ENCODE measurements around the gene LSR. TPM values are rescaled to one million over a fixed set of nuclear protein-coding genes. Genes with fewer than 3 reads are reported as not detected.
A peak's percentile ranks its signal among the peaks of the same experiment; 100 is the strongest.

Gene LSR
- total RNA-seq, 1 experiment from 2014 or later = 152 TPM

DNA sequence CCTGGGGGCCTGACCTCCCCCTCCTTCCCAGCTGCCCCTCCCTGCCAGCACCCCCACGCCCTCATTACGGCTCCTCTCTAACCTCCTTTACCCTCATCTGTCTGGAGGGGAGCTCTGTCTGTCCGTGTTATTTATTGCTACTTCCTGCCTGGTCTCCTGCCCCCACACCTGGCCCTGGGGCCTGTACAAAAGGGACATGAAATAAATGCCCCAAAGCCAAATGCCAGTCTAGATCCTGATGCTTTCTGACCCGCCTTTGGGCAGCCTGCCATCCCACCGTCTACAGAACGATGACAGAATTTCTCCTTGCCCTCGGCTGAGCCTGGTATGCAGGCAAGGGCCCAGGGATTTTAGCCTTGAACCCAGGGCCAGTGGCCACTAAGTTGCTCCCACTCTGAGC lies 64.8 kb downstream of the LSR start:
- no peak overlapping the region for H3K27ac ChIP-seq (ENCODE audit: insufficient read length, low read depth, low read length)
- no peak overlapping the region for H3K18ac ChIP-seq (ENCODE audit: insufficient read length, low read depth, low read length)
- H4K8ac ChIP-seq (replicated peaks; ENCODE audit: insufficient read length, low read depth, low read length) = no peak overlapping the region
- H4K91ac ChIP-seq (ENCODE audit: insufficient read length, low read depth, low read length) = no peak overlapping the region
- peaks cover 0 to 2% (median 0%) of the 10 kb centered on the region in 3 experiments; a peak in 1 of 7 replicates for H3K36me3 Mint-ChIP-seq (ENCODE audit: insufficient read depth in 1 of 3, low read depth in 3 of 3)
- no peak overlapping the region for H3K4me3 Mint-ChIP-seq
- no peak for DNase-seq
- TF ChIP-seq, protein P1, sequence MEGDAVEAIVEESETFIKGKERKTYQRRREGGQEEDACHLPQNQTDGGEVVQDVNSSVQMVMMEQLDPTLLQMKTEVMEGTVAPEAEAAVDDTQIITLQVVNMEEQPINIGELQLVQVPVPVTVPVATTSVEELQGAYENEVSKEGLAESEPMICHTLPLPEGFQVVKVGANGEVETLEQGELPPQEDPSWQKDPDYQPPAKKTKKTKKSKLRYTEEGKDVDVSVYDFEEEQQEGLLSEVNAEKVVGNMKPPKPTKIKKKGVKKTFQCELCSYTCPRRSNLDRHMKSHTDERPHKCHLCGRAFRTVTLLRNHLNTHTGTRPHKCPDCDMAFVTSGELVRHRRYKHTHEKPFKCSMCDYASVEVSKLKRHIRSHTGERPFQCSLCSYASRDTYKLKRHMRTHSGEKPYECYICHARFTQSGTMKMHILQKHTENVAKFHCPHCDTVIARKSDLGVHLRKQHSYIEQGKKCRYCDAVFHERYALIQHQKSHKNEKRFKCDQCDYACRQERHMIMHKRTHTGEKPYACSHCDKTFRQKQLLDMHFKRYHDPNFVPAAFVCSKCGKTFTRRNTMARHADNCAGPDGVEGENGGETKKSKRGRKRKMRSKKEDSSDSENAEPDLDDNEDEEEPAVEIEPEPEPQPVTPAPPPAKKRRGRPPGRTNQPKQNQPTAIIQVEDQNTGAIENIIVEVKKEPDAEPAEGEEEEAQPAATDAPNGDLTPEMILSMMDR (conservative IDR thresholded peaks at IDR 0.05) = no peak
- H3K4me1 ChIP-seq (ENCODE audit: insufficient read depth, low read length) = no peaks in the 10 kb centered on the region
- no peak overlapping the region for H3K4me2 ChIP-seq (ENCODE audit: insufficient read depth, insufficient read length, low read length)
- H3K79me2 ChIP-seq (ENCODE audit: insufficient read depth, low read length) = no peaks in the 10 kb centered on the region
- H4K20me1 ChIP-seq (ENCODE audit: control insufficient read depth, insufficient read depth, insufficient read length) = no peaks in the 10 kb centered on the region
- no peaks in the 10 kb centered on the region for H3K23me2 ChIP-seq (ENCODE audit: insufficient read length, low read depth, low read length, poor library complexity, severe bottlenecking)
- H3K79me1 ChIP-seq (ENCODE audit: insufficient read depth, low read depth, low read length, poor library complexity, severe bottlenecking) = no peaks in the 10 kb centered on the region
- H3K27me3 Mint-ChIP-seq (ENCODE audit: low read depth) = no peaks in the 10 kb centered on the region; the same call in 1 of the 2 replicates
- no peak overlapping the region for H3K4ac ChIP-seq (ENCODE audit: low read depth, low read length)
- H3K56ac ChIP-seq (ENCODE audit: insufficient read length, low read depth, low read length) = no peak overlapping the region
- H3K9me3 ChIP-seq (ENCODE audit: control insufficient read depth, low read depth, low read length) = no peaks in the 10 kb centered on the region
- H3K14ac ChIP-seq (ENCODE audit: insufficient read depth, low read length) = no peak overlapping the region
- H3T11ph ChIP-seq (ENCODE audit: low read length) = no peak overlapping the region
- no peak overlapping the region for H2BK20ac ChIP-seq (ENCODE audit: low read depth, low read length, poor library complexity, severe bottlenecking)
- H3K27me3 ChIP-seq (ENCODE audit: insufficient read depth, low read length) = no peaks in the 10 kb centered on the region
- no peak overlapping the region for H2BK15ac ChIP-seq (ENCODE audit: low read depth, low read length)
- H3K9ac ChIP-seq (ENCODE audit: extremely low read depth, insufficient read length, low read length) = no peak overlapping the region
- H2AFZ ChIP-seq (ENCODE audit: low read length) = no peak overlapping the region
- H3K4me1 Mint-ChIP-seq = no peaks in the 10 kb centered on the region
- WGBS (ENCODE audit: extremely low coverage, insufficient read length, low lambda C conversion rate) = no CpG with 5 or more reads among the region's 7 CpGs
- no peak overlapping the region for H2AK5ac ChIP-seq (ENCODE audit: insufficient read length, low read length)
- H3K9me3 Mint-ChIP-seq = no peaks in the 10 kb centered on the region
- no peak overlapping the region for H2BK5ac ChIP-seq (ENCODE audit: insufficient read length, low read length)
- H2BK12ac ChIP-seq (ENCODE audit: insufficient read length, low read depth, low read length) = no peak overlapping the region
- peak overlapping the region in 1 of 3 experiments; percentile 90; a peak in 3 of 7 replicates for H3K27ac Mint-ChIP-seq
- no peak overlapping the region for H2BK120ac ChIP-seq (ENCODE audit: low read depth, low read length, poor library complexity, severe bottlenecking)
- no peak overlapping the region for H4K5ac ChIP-seq (ENCODE audit: insufficient read length, low read depth, low read length)
- H3K23ac ChIP-seq (ENCODE audit: insufficient read length, low read depth, low read length) = no peak overlapping the region
